ENCODE results near the gene MAD1L1.

The MAD1L1 gene

DNA sequence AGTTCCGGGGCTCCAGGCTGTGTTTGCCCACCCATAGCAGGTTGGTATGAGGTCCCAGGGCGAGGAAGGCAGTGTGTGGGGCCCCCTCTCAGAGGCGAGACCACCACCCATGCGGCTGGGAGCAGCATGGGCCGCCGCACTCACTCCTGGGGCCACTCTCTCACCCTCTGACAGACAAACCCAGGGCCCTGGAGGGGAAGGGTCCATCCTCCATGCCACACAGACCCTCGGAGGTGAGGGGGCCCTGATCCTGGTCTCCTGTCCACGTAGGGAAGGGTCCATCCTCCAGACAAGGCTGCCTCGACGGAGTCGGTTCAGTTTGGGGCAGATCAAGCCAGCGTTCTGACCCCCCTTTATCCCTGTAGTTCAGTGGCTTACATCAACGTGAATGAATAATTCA is 331.9 kb downstream of the MAD1L1 start:
- no peak for DNase-seq

DNA sequence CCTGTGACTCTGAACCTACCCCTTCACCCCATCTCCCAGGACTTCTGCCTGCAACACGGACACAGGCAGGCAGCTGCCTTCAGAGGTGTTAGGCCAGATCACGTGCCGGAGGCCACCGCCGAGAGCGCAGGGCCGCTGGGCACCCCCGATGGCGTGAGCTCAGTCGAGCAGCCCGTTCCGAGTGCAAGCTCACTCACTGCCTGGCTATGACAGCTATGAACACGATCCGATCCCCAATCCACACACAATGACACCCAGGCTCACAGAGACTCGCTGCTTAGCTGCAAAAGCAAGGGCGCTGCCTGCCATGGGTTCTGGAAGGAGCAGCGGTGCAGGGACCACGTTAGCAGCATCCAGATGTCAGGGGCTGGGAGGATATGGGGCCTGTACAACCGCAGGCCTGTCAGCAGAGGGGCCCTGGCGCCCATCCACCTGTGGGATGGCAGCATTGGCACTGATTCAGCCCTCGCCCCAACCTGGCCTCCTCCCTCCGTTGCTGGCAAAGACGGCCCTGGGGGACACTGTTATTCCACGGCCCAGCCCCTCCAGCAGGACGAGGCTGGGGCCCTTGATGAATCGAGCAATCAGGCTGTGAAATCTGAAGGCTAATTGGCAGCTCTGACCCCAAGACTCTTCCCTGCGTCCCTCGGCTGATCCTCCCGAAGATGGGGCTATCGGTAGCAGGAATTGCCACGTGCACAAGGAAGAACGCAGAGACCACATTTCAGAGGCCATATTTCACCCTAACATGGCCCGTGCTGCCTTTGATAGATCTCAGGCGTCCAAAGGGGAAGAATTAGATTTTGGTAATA is 332.6 kb downstream of the MAD1L1 start:
- no peak for DNase-seq

DNA sequence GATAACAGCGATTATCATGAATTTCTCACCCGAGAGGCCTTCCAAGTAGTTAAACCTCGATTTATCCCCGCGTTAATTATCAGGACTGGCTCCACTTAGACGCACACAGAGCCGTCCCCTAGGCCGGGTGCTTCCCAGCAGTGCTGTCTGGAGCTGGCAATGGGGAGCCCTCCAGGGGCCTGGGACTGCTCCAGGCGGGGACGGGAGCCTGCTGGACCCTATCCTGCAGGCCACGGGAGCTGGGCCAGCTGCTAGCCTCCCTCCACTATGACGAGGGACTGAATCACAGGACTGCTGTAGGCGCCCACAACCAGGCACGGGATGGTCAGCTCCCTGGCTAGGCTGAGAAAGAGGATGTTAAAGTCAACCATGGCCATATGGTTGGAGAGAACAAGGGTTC is 333.5 kb downstream of the MAD1L1 start:
- DNase-seq = no peak

DNA sequence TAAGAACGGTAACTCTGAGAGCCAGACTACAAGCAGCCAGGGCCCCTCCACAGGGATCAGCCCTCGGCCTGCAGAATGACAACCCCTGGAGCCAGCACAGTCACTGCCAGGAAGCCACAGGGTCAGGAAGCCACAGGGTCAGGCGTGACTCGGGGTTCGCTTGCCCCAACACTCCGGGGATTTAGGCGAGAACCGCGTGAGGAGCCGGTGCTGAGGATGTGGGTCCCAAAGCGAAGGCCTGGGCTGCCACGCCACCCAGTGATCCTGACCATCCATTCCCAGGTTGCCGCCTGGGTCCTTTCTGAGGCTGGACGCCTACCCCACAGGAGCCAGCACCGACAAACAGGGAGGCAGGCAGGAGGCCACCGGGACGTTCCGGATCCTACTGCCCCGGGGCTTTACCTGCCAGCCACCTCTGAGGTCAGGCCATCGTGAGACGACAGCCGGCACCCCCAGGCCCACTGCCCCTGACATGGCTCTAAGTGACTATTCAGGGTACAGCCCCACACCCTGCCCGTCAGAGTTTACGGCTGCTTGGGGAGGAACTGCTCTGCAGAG is 334.0 kb downstream of the MAD1L1 start:
- no peak for DNase-seq

DNA sequence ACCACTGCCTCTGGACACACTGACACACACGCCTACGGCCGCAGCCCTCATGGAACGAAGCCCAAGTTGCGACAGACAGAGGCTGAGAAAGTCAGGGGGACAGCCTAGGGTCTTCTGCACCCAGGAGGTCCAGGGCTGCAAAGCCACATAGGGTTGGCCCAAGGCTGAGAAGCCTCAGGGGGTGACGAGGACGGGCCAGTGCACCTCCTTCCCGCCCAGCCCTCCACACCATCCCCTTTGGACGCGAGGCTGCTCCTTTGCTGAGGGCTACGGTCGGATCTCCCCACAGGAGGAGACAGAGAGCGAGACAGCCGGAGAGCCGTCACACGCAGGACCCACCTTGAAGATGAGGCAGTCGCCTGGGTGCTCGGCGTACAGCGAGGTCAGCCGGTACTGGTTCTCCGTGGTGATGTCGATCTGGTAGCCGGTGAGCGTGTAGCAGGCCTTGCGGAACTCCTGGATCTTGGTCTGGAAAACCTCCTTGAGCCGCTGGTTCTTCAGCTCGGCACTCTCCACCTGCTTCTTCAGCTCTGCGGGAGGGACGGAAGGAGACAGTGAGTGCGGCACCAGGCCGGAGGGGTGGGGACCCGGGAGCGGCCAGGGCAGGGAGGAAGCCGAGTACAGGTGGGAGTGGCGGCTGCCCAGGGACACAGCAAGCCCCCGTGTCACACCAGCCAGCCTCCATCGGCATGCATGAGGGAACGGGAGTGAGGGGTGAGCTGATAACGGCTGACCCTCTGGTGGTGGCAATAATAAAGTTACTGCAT is 334.7 kb downstream of the MAD1L1 start:
- no peak for DNase-seq

DNA sequence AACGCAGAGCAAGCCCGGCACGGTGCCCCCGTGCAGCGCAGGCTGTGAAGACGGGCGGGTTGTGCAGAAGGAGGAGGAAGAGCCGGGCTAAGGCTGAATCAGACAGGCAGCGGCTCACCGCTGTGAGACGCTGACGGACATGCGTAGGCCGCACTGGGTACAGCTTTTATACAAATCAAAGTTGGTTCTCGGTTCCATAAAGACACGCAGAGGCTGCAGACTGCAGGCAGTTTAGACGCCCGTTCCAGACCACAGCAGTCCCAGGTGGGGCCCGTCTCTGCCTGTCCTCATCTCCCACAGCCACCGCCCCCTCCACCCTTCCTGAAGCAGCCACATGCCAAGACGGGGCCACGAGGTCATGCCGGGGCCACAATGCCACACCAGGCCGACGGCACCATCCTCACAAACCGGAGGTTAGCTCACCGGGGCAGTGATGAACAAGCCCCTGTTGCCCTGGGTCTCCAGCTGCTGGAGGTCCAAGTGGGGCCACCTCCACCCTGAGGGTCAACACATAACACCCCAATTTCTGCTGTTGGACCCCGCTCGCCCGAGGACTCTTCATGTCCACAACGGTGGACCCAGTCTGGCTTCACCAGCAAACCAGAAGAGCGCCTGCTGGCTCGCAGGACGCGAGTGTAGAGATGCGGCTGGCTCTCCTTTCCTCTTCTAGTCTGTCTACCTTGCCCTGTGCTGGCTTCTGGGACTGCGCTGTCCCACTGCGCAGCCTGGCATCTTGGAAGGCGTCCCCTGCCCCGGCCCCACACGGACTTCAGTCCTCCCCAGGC is 335.5 kb downstream of the MAD1L1 start:
- DNase-seq = no peak

DNA sequence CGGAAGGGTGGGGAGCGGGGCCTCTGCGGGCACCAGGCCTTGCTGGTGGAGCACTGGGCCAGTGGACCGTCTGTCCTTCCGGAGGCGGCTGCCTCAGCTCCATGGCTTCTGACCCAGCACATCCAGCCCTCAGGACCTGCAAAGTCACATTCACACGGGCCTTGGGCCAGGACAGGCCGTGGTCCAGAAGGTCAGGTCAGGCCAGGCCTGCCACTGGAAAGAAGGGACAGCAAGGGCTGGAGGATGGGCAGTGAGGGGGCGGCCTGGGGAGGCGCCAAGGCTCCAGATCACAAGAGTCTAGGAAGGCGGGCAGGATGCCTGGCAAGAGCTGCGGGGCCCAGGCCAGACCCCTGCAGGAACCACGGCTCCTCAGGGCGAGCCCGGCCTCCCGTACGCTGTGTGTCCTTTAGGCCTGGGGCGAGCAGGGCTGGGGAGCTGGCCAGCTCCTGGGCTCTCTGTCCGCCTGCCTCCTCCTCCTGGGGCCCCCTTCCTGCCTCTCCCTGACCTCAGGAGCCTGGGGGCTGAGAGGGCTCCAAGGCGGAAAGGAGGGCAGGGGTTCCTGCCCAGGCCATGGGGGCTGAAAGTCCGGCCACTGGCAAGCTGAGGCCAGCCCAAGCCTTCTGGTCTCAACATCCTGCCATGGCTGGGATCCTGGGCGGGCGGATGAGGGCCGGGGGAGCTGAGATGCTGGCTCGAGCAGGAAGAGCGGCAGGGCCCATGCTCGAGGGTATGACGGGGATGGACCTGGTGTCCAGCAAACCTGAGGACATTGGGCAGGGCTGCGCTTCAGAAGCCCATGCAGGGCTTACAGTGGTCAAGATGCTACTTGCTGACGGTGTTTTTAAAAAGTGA is 336.9 kb downstream of the MAD1L1 start:
- DNase-seq = no peak

DNA sequence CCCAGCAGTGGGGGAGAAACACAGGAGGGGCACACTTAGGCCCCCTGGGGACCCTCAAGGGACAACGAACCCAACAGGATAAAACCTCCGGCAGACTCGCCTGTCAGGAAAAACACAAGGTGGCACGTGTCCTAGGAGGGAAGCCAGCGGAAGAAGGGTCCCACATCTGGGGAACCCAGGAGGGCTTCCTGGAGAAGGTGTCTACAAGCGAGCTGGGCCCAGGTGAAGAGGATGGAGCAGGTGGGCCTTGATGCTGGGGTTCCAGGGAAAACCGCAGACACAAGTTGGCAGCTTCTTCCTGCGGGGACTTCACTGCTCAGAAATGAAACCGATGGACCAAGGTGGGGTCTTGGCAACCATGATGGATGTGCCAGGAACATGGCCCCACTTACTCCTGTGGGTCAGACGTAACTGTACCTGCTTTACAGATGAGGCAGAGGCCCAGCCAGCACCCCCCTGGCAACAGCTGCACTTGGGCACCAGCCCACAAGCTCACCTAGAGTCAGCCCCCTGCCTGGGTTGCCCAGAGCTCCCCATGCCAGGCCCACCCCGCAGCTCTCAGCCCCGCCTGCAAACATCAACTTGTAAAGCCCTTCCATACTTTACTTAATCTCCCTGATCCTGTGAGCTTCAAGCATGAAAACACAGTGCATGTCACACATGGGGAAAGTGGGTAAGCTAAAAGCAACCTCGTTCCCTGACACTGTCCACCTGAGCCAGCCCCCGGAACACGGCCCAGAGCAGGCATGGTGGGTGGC is 337.7 kb downstream of the MAD1L1 start:
- no peak for DNase-seq

DNA sequence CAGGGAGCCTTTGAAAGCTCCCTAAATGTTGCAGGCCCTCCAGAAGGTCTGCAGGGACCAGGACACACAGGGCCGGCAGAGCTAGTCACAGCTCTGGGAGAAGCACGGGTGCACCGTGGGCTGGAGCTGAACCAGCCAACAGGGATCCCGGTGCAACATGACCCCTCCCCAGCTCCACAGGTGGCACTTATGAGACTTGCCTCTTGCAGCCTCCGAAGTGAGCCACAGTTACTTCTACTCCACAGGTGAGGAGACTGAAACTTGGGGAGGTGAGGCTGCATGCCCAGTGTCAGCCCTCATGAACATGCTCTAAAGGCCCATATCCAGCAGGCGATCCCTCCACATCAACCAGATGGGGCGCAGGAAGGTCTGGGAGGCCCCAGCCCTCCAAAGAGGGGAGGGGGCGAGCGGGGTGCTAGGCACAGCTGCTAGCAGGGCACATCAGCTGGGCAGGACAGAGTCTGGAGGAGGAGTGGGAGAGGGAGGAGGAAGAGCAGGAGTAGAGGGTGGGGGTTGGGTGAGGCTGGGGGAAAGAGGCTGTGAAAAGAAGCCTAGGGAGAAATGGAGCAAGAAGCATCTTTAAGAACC is 338.3 kb downstream of the MAD1L1 start:
- no peak for DNase-seq

DNA sequence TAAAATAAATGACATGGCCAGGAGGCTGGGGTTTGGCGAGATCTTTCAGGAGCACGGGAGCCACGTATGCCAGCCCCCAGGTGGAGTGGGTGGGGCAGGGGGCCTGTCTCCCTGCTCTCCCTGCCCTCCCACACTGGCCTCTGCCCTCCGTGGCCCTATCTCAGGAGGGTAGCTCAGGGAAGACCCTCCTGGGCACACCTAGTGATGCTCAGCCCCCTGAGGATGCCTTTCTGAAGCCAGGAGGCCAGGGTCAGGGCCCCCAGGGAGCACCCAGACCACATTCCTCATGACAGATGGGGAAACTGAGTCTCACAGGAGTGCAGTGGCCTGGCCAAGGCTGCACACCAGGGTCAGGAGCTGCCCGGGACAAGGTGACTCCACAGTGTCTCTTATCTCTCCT is 339.3 kb downstream of the MAD1L1 start:
- DNase-seq = no peak

DNA sequence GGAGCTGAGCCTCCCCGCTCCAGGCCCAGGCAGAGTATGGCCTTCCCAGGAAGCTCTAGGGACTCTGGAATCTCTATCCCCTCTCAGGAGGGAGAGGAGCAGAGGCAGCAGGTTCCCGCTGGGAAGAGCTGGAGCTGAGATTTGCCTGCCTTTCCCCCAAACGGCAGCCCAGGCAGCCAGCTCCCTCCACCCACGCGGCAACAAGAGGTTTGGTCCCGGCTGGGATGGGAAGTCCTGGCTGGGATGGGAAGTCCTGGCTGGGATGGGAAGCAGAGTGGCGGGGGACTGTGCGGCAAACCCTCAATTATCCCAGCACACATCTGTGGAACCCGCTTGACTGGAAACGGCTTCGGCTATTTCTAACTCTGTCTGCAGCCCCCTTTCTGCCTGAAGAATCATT is 339.7 kb downstream of the MAD1L1 start:
- no peak for DNase-seq

DNA sequence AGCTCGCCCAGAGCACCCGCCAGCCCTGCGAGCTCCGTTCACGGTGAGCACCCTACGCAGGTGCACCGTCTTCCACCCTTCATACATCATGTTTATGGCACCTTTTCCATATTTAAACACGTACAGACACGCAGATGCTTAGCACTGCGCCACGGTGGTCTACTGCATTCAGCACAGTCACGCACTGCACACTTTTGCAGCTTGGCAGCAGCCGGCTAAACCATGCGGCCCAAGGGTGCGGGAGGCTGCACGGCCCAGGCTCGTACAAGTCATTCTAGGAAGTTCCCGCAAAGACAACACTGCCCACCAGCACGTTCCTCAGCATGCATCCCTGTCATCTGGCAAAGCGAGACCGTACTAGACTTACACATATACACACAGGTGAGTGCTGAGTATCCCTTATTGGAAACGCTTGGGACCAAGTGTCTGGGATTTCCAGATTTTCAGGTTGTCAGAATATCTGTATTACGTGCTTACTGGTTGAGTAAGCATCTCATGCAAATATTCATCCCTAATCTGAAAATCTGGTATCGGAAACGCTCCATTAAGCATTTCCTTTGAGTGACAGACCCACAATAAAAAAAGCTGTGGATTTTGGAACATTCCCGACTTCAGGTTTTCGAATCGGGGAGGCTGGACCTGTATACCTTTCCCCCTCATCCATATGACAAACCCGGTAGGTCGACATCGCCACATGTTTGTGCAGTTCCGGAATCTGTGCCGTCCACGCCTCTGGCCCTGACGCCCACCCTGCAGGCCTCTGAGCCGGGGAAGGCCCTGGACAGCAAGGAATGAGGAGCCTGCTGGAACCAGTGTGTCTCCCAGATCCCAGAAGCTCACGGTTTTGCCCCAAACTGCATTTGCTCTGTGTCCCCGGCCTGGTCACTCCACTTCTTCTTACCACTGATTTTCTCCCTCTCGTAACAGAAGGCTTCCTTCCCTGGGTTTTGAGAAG is 340.5 kb downstream of the MAD1L1 start:
- no peak for DNase-seq

DNA sequence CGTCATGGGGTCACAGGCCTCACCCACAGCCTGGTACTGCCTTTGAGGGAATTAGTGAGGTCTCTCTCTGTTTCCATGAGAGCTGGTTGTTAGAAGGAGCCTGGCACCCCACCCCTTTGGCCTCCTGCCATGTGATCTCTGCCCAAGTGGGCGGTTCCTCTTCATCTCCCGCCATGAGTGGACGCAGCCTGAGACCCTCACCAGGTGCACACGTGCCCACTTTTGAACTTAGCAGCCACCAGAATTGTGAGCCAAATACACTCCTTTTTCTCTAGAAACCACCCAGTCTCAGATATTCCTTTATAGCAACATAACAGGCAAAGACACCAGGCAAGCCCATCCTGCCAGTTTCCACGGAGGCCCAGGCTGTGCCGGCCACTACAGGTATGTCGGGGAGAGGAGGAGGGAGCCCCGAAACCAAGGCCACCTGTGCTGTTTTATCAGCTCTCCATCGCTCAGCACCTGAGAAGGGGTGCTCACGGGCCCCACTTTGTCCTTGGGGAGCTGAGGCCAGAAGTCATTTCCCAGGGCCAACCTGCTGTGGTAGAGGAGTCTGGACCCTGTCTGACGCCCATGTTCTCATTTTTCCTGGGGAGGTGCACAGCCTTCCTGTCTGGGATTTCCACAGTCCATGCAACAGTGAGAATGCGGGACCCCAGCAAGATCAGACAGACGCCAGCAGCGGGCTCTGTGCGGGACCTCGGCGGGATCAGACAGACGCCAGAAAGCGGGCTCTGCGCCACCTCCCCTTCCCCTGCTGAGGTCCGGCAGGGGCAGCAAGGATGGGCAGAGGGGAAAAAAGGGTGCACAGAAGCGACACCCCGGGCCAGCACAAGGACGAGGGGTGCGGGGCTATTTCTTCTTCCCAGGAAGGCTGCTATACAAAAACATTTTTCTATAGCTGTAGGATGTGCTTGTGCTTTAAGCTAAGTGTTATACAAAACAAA is 342.2 kb downstream of the MAD1L1 start:
- DNase-seq = no peak

DNA sequence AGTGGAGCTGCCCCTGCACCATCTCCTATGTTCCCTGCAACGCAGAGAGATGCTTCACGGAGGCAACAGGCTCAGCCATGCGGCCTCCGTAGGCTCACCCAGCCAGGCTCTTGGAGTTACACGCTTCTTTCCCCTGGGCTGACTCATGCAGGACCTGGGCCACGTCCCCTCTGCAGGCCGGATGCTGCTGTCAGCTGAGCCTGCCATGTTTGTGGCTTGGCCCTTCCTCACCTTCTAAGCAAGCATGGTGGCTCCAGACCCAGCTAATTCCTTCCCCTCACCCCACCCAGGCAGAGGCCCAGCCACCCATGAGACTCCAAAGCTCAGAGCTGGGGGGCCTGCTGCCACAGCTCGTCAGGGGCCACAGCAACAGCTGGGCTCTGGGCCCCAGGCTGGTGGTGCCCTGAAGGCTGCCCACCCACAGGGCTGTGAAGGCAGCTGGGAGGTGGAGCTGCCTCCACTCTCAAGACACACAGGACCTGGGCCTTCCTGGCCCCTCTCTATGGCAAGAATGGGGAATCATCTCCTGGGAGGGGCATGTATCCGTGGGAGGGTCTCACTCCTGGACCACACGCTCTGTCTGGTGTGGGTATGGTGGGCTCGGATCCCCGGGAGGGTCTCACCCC is 343.1 kb downstream of the MAD1L1 start:
- no peak for DNase-seq

DNA sequence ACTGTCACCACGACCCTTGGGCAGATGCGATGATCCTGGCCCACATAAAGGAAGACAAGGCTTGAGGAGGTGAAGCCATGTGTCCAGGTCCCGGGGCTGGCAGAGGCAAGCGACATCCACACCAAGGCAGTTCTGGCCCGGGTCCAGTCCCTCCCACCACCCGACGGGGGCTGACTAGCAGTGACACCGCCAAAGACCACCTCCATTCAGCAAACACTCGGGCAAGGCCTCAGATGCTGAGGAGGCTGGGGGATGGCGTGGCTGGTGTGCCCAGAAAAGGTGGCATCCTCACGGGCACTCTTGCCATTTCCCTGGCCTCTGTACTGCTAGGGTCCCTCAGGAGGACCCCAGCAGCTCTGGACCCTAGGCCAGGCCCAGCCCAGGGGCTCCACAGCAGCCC is 343.7 kb downstream of the MAD1L1 start:
- DNase-seq = no peak

DNA sequence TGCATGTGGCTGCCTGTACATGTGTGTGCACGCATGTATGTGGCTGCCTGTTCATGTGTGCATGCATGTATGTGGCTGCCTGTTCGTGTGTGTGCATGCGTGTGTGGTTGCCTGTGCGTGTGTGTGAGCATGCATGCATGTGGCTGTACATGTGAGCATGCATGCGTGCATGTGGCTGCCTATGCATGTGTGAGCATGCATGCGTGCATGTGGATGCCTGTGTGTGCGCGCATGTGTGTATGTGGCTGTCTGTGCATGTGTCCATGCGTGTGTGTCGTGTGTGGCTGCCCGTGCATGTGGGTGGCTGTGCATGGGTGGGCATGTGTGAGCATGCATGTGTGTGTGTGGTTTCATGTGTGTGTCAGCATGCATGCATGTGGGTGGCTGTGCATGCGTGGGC is 344.3 kb downstream of the MAD1L1 start:
- DNase-seq = no peak

DNA sequence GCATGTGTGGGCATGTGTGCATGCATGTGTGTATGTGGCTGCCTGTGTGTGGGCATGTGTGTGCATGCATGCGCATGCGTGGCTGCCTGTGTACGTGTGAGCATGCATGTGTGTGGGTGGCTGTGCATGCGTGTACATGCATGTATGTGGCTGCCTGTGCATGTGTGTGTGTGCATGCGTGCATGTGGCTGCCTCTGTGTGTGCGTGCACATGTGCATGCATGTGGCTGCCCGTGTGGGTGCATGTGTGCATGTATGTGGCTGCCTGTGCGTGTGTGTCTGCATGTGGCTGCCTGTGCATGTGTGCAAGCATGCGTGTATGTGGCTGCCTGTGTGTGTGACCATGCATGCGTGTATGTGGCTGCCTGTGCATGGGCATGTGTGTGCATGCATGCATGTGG is 345.5 kb downstream of the MAD1L1 start:
- no peak for DNase-seq

DNA sequence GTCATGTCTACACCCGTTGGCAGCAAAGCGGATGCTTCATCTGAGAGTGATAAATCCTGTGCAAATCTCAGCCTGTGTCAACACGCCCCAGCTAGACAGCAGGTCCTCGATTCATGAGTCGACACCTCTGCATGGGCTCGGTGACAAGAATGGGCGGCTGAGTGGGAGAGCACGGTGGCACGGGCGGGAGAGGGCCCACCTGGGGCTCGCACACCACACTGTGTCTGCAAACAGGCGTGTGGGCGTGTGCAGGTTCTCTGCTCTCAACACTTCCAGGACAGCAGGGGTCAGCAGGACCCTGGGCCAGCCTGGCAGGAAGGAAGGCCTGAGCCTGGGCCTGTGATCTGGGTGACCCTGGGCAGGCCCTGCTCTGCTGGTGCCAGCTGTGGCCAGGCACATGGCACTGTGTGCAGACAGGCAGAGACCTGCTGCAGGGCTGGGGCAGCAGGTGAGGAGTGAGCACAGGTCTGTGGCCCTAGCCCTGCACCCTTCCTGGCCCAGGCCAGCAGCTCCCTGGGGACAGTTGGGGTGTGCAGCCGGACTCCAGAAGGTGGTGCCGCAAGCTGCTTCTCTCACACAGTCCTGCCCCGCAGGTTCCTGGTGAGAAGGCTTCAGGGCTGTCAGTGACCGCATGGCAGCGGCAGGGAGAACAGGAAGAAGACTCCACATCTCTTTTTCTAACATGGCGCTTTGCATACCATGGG is 346.2 kb downstream of the MAD1L1 start:
- peak; percentile 86 for DNase-seq
